GM21825 (cell line): Measurements from ENCODE around the gene RPRM.
"Not testable (repeated sequence)": the region's sequence is repeated elsewhere in the genome, so short reads cannot be mapped to it uniquely, and the experiment has no call there.

Experiments
- ATAC-seq: cut with Tn5 transposase; IDR thresholded peaks from one replicate; pipeline ENCODE4 v1.9.1; 2021; ENCODE audit warnings: mild to moderate bottlenecking, moderate library complexity; ENCODE audit not compliant: unreplicated experiment

Gene RPRM

DNA sequence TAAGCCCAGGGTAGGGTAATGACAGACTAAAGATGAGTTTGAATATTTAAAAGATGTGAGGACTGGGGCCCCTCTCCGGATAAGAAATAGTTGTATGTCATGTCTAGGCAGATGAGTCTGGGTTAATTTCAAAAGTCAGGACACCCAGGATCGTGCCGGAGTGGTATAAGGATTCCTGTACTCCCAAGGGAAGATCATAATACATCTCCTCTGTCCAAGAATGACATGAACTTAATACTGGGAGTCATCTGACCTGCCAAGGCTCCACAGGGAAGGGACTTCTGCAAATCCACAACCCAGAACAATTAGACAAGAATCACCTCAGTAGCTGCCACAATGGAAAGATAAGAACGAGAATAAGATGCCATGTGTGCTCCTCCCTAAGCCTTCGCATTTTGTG lies 17.1 kb downstream of the RPRM start:
- no peak for ATAC-seq

DNA sequence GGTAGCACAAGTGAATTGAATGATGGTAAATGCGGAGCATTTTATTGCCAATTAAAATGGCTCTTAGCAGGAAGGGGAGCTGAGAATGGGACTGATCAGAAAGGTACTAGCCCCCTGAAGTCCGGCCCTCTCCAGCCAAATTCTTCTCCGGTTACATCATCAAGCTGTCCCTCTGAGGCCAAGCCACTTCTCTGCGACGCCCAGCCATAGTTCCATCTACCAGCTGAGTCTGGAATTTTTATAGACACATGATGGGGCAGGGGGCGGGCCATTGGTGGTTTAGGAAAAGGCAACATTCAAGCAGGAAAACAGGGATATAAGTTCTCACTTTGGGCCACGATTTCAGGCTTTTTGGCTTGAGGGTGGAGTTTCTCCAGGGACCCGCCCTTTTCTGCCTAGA lies 22.7 kb downstream of the RPRM start:
- no peak for ATAC-seq

DNA sequence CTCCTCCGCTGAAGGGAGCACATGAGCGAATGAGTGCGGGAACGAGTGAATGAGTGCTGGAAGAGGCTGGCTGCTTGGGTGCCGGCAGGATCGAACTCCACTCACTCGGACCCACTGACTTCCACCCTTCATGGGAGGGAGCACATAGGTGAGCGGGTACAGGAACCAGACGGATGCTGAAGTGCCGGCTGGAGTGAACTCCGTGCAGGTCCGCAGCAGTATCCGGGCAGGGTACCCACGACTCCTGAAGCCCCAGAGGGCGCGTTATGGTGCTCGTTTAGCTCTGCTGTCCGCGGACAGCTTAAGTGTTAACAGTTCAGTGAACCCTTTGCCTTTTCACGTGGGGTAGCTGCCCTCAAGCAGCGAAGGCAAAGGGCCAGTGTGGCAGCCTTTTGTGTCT lies 23.2 kb downstream of the RPRM start:
- no peak for ATAC-seq

DNA sequence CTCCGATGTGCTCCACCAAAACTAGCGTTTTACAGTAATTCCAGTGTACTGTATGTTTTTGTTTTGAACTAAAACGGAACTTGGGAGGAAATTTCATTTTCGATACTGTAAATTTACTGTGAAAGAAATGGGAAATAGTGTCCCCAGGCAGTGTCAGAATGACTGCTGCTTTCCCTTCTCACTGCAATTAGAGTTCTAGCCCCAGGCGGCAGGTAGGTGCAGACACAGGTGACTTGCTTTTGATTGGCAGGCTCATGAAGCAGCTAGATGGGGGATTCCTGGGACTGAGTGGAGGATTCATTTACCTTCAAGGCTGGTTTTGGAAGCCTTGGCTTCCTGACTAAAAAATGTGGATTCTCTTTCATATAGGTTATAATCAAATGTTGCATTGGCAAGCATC lies 27.0 kb downstream of the RPRM start:
- ATAC-seq = no peak

DNA sequence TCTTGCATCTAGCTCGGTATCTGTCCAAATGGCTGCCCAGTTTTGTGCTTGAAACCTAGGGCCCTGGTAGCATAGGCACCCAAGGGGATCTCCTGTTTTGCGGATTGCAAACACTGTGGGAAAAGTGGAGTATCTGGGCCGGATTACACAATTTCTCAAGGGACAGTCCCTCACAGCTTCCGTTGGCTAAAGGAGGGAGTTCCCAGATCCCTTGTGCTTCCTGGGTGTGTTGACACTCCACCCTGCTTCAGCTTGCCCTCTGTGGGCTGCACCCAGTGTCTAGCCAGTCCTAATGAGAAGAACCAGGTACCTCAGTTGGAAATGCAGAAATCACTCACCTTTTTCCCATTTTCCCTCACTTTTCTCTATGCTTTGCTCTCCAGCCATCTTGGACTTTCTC lies 35.5 kb downstream of the RPRM start:
- no peak for ATAC-seq

DNA sequence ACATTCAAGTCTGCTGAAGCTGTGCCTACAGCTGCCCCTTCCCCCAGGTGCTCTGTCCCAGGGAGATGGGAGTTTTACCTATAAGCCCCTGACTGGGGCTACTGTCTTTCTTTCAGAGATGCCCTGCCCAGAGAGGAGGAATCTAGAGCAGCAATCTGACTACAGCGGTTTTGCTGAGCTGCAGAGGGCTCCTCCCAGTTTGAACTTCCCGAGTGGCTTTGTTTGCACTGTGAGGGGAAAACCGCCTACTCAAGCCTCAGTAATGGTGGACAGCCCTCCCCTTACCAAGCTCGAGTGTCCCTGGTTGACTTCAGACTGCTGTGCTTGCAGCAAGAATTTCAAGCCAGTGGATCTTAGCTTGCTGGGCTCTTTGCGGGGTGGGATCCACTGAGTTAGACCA lies 35.9 kb downstream of the RPRM start:
- not testable (repeated sequence) for ATAC-seq

DNA sequence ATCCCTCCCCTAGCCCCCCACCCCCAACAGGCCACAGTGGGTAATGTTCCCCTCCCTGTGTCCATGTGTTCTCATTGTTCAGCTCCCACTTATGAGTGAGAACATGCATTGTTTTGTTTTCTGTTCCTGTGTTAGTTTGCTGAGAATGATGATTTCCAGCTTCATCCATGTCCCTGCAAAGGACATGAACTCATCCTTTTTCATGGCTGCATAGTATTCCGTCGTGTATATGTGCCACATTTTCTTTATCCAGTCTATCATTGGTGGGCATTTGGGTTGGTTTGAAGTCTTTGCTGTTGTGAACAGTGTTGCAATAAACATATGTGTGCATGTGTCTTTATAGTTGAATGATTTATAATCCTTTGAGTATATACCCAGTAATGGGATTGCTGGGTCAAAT lies 38.5 kb downstream of the RPRM start:
- not testable (repeated sequence) for ATAC-seq

DNA sequence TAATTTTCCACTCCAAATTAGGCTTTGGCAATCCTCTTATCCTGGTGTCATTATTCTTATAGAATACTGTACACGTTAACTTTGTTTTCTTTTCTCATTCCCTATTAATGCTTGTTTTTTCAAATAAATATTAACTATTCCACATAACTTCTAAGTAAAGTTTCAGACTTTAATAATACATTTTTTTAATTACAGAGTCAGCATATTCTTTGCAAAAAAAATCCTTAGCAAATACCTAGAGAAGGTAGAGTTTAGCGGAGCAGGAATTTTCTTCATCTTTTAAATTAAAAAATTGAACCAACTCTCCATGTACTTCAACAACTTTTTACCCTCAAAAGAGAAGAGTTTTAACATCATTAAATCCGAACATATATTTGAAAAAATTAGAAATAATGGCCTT lies 45.2 kb downstream of the RPRM start:
- no peak for ATAC-seq

DNA sequence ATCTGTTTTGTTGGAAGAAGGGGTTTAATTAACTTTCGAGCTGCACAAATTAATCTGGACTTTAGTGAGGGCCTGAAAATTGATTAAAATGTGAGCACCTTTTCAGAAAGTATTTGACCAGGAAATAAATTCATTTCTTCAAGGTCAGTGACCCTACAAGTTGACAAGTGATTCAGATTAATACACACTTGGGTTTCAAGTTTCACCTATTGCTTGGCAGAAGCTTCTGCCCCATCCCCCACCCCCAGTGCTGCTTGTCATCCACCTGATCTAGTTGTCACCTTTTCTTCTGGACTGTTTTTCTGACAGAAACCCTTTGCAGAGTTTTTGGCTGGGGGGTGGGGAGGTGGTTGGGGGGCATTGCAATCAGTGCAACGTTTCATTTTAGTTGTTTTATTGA lies 46.2 kb downstream of the RPRM start:
- no peak for ATAC-seq

DNA sequence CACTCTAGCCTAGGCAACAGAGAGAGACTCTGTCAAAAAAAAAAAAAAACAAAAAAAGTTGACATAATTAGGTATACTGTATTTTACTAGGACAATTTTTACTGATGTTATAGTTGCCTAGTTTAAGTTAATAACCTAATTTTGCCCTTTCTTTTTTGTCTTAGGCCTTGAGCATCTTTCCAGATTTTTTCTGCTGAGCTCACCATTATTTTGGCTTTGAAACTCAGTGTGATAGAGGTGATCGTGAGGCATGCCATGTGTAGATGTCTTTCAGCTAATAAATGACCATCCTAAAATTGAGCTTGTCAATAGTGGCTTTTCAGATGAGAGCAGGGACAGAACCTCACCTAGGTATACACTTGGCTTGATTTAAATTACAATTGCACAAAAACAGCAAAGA lies 47.4 kb downstream of the RPRM start:
- ATAC-seq = no peak
